H9 (cell line): ENCODE data around the gene SLC25A25. TPM values are rescaled to one million over a fixed set of nuclear protein-coding genes. Genes with fewer than 3 reads are reported as not detected.

Experiments used
- DNase-seq: peaks from one replicate; pipeline ENCODE4 v3.0.0-alpha.2; 2017
- H2AFZ ChIP-seq: one replicate; pipeline ENCODE4 v1.6.1; 2013; ENCODE audit warnings: mild to moderate bottlenecking, low read length, control low read depth, moderate library complexity
- H2AK5ac ChIP-seq: 2 replicates; pipeline ENCODE4 v1.6.1; 2013; ENCODE audit warnings: low read length, control low read depth, mixed read lengths; ENCODE audit not compliant: insufficient read length
- H2BK120ac ChIP-seq: one replicate; pipeline ENCODE4 v1.6.1; 2013; ENCODE audit warnings: low read depth, mild to moderate bottlenecking, low read length, control low read depth, inconsistent platforms; ENCODE audit not compliant: poor library complexity, severe bottlenecking
- H2BK12ac ChIP-seq: 2 replicates; pipeline ENCODE4 v1.6.1; 2013; ENCODE audit warnings: low read length, control low read depth, mixed read lengths, low read depth; ENCODE audit not compliant: insufficient read length
- H2BK15ac ChIP-seq: 2 replicates; pipeline ENCODE4 v1.6.1; 2013; ENCODE audit warnings: low read depth, low read length, control low read depth
- H2BK20ac ChIP-seq: one replicate; pipeline ENCODE4 v1.6.1; 2013; ENCODE audit warnings: low read depth, mild to moderate bottlenecking, low read length, control low read depth, inconsistent platforms; ENCODE audit not compliant: poor library complexity, severe bottlenecking
- H2BK5ac ChIP-seq: 2 replicates; pipeline ENCODE4 v1.6.1; 2013; ENCODE audit warnings: low read length, control low read depth, mixed read lengths; ENCODE audit not compliant: insufficient read length
- H3K14ac ChIP-seq: 2 replicates; pipeline ENCODE4 v1.6.1; 2013; ENCODE audit warnings: low read length, control low read depth; ENCODE audit not compliant: insufficient read depth
- H3K18ac ChIP-seq: 2 replicates; pipeline ENCODE4 v1.6.1; 2013; ENCODE audit warnings: low read depth, mild to moderate bottlenecking, mixed read lengths, low read length, control low read depth; ENCODE audit not compliant: insufficient read length
- H3K23ac ChIP-seq: 2 replicates; pipeline ENCODE4 v1.6.1; 2013; ENCODE audit warnings: low read length, control low read depth, mixed read lengths, low read depth; ENCODE audit not compliant: insufficient read length
- H3K23me2 ChIP-seq: 2 replicates; pipeline ENCODE4 v1.6.1; 2013; ENCODE audit warnings: low read depth, mild to moderate bottlenecking, mixed read lengths, low read length, control low read depth; ENCODE audit not compliant: insufficient read length, poor library complexity, severe bottlenecking
- H3K27ac ChIP-seq: 2 replicates; pipeline ENCODE4 v1.5.1; 2013; ENCODE audit warnings: low read length, control low read depth, mixed read lengths, low read depth; ENCODE audit not compliant: insufficient read length
- H3K27me3 ChIP-seq: 2 replicates; pipeline ENCODE4 v1.6.1; 2013; ENCODE audit warnings: low read length, control low read depth, inconsistent platforms; ENCODE audit not compliant: insufficient read depth
- H3K4ac ChIP-seq: 2 replicates; pipeline ENCODE4 v1.6.1; 2013; ENCODE audit warnings: low read depth, mild to moderate bottlenecking, control low read depth, inconsistent platforms, low read length, moderate library complexity
- H3K4me1 ChIP-seq: 2 replicates; pipeline ENCODE4 v1.6.1; 2013; ENCODE audit warnings: low read length, control low read depth, inconsistent platforms; ENCODE audit not compliant: insufficient read depth
- H3K4me2 ChIP-seq: 2 replicates; pipeline ENCODE4 v1.6.1; 2013; ENCODE audit warnings: low read length, control low read depth, mixed read lengths; ENCODE audit not compliant: insufficient read length, insufficient read depth
- H3K56ac ChIP-seq: 2 replicates; pipeline ENCODE4 v1.6.1; 2013; ENCODE audit warnings: low read depth, mild to moderate bottlenecking, mixed read lengths, low read length, control low read depth; ENCODE audit not compliant: insufficient read length
- H3K79me1 ChIP-seq: 2 replicates; pipeline ENCODE4 v1.6.1; 2013; ENCODE audit warnings: low read depth, mild to moderate bottlenecking, moderate library complexity, low read length, control low read depth, inconsistent platforms; ENCODE audit not compliant: insufficient read depth, poor library complexity, severe bottlenecking
- H3K79me2 ChIP-seq: 2 replicates; pipeline ENCODE4 v1.6.1; 2013; ENCODE audit warnings: low read length, control low read depth, inconsistent platforms; ENCODE audit not compliant: insufficient read depth
- H3K9ac ChIP-seq: 2 replicates; pipeline ENCODE4 v1.6.1; 2013; ENCODE audit warnings: low read length, control low read depth, mixed read lengths; ENCODE audit not compliant: insufficient read length; ENCODE audit errors: extremely low read depth
- H3K9me3 ChIP-seq: one replicate; pipeline ENCODE4 v1.6.1; 2013; ENCODE audit warnings: low read depth, low read length, inconsistent platforms; ENCODE audit not compliant: control insufficient read depth
- H3T11ph ChIP-seq: one replicate; pipeline ENCODE4 v1.6.1; 2013; ENCODE audit warnings: mild to moderate bottlenecking, low read length, control low read depth, inconsistent platforms
- H4K20me1 ChIP-seq: one replicate; pipeline ENCODE4 v1.6.1; 2013; ENCODE audit not compliant: control insufficient read depth, insufficient read length, insufficient read depth
- H4K5ac ChIP-seq: 2 replicates; pipeline ENCODE4 v1.6.1; 2013; ENCODE audit warnings: low read depth, mild to moderate bottlenecking, mixed read lengths, low read length, control low read depth; ENCODE audit not compliant: insufficient read length
- H4K8ac ChIP-seq: replicated peaks from 2 replicates; pipeline ENCODE4 v1.6.1; 2013; ENCODE audit warnings: low read length, control low read depth, mixed read lengths, low read depth; ENCODE audit not compliant: insufficient read length
- H4K91ac ChIP-seq: 2 replicates; pipeline ENCODE4 v1.6.1; 2013; ENCODE audit warnings: low read depth, mild to moderate bottlenecking, moderate library complexity, mixed read lengths, low read length, control low read depth; ENCODE audit not compliant: insufficient read length
- H3K27ac Mint-ChIP-seq, 3 experiments: 2 replicates in 2 of 3; 3 replicates in 1 of 3; pipeline ENCODE4 v1.8.0; 2020 to 2021; ENCODE audit warnings: mixed read lengths in 3 of 3, mild to moderate bottlenecking in 1 of 3, moderate library complexity in 1 of 3
- H3K27me3 Mint-ChIP-seq: 2 replicates; pipeline ENCODE4 v1.8.0; 2021; ENCODE audit warnings: low read depth, mild to moderate bottlenecking, moderate library complexity, mixed read lengths
- H3K36me3 Mint-ChIP-seq, 3 experiments: 2 replicates in 2 of 3; 3 replicates in 1 of 3; pipeline ENCODE4 v1.8.0; 2020 to 2021; ENCODE audit warnings: low read depth in 3 of 3, mixed read lengths in 3 of 3; ENCODE audit not compliant: insufficient read depth in 1 of 3
- H3K4me1 Mint-ChIP-seq, 2 experiments: 2 replicates each; pipeline ENCODE4 v1.8.0; 2020; ENCODE audit warnings: mixed read lengths in 2 of 2
- H3K4me3 Mint-ChIP-seq, 2 experiments: 2 replicates in 1 of 2; 3 replicates in 1 of 2; pipeline ENCODE4 v1.8.0; 2020 to 2021; ENCODE audit warnings: mild to moderate bottlenecking in 2 of 2, mixed read lengths in 2 of 2, moderate library complexity in 1 of 2
- H3K9me3 Mint-ChIP-seq, 2 experiments: 2 replicates in 1 of 2; 3 replicates in 1 of 2; pipeline ENCODE4 v1.8.0; 2020; ENCODE audit warnings: mild to moderate bottlenecking in 2 of 2, mixed read lengths in 2 of 2, moderate library complexity in 1 of 2
- CTCF ChIP-seq: fragments of 200-600 bp; sonication (generic); conservative IDR thresholded peaks from 3 replicates; pipeline ENCODE4 v1.8.0; 2021; ENCODE audit warnings: antibody characterized with exemption, mild to moderate bottlenecking
- WGBS: extraction: QIAGEN DNeasy Blood & Tissue Kit; methylation state at CpG from one replicate; pipeline ENCODE4 v1.1.7; 2013; ENCODE audit warnings: missing lambda C conversion rate, low lambda C conversion rate, mixed read lengths; ENCODE audit not compliant: insufficient read length; ENCODE audit errors: extremely low coverage; 5-methylcytosine and 5-hydroxymethylcytosine counted together
- total RNA-seq: library from RNA; stranded (reverse); gene quantifications from 2 replicates; pipeline ENCODE4 v1.2.1, GENCODE V29; 2021

SLC25A25 gene
- total RNA-seq, 1 experiment from 2014 or later: 16.9 TPM

- Histone ChIP-seq H3K9me3 (no peaks in the 10 kb centered on the region), H3K27me3 (no peaks in the 10 kb centered on the region), H3K18ac (no peak overlapping the region), H4K5ac (no peak overlapping the region), H2AK5ac (no peak overlapping the region), H3K4me2 (no peak overlapping the region), H4K91ac (no peak overlapping the region), H3K56ac (no peak overlapping the region), H4K8ac (no peak overlapping the region), H3K23me2 (no peaks in the 10 kb centered on the region), H3K79me2 (no peaks in the 10 kb centered on the region), H3K4ac (no peak overlapping the region), H3K27ac (no peak overlapping the region), H3K9ac (no peak overlapping the region), H2BK15ac (no peak overlapping the region), H2BK12ac (no peak overlapping the region), H3K79me1 (no peaks in the 10 kb centered on the region), H4K20me1 (no peaks in the 10 kb centered on the region), H2BK5ac (no peak overlapping the region), H3K23ac (no peak overlapping the region), H2BK20ac (no peak overlapping the region), H3K14ac (no peak overlapping the region), H2AFZ (no peak overlapping the region), H3T11ph (no peak overlapping the region), H2BK120ac (no peak overlapping the region), H3K4me1 (no peaks in the 10 kb centered on the region)
- H3K36me3 Mint-ChIP-seq: peaks cover 7 to 53% (median 10%) of the 10 kb centered on the region in 3 experiments; a peak in 6 of 7 replicates
- H3K4me1 Mint-ChIP-seq: peaks cover 8 to 13% of the 10 kb centered on the region in 2 experiments; a peak in 3 of 4 replicates
- no peak overlapping the region for H3K4me3 Mint-ChIP-seq
- no peaks in the 10 kb centered on the region for H3K27me3 Mint-ChIP-seq
- peak; percentile 35 for DNase-seq
- H3K9me3 Mint-ChIP-seq: peaks cover 0 to 3% of the 10 kb centered on the region in 2 experiments; a peak in 1 of 5 replicates
- no peak for TF ChIP-seq CTCF
- peak overlapping the region in 1 of 3 experiments; percentile 79; a peak in 2 of 7 replicates for H3K27ac Mint-ChIP-seq
- WGBS: no CpG with 5 or more reads among the region's 29 CpGs
Measured at GRCh38 chr9:128114326-128115186, 46.5 kb downstream of the SLC25A25 start.
